ENCODE results near the gene EYS.

Gene EYS

GRCh38 chr6:64428186-64428585 is 1278.8 kb downstream of the EYS start:
- DNase-seq = no peak

GRCh38 chr6:64415926-64416325 is 1291.1 kb downstream of the EYS start:
- DNase-seq = no peak

- no peak for DNase-seq
Observed at GRCh38 chr6:64411226-64411625, 1295.8 kb downstream of the EYS start.

GRCh38 chr6:64409948-64410347 is 1297.1 kb downstream of the EYS start:
- DNase-seq = no peak

- DNase-seq = no peak
Observed at GRCh38 chr6:64404396-64404795, 1302.6 kb downstream of the EYS start.

- no peak for DNase-seq
Observed at GRCh38 chr6:64383277-64383676, 1323.7 kb downstream of the EYS start.

GRCh38 chr6:64376394-64376793 is 1330.6 kb downstream of the EYS start:
- DNase-seq = no peak

GRCh38 chr6:64357430-64357829 is 1349.6 kb downstream of the EYS start:
- DNase-seq = no peak

- DNase-seq = no peak
Observed at GRCh38 chr6:64347411-64347810, 1359.6 kb downstream of the EYS start.

GRCh38 chr6:64335195-64335594 is 1371.8 kb downstream of the EYS start:
- DNase-seq = no peak

GRCh38 chr6:64334636-64335035 is 1372.4 kb downstream of the EYS start:
- no peak for DNase-seq

GRCh38 chr6:64330694-64331307 is 1376.2 kb downstream of the EYS start:
- DNase-seq = peak; percentile 28 to 79

- no peak for DNase-seq
Observed at GRCh38 chr6:64326939-64327338, 1380.1 kb downstream of the EYS start.

- no peak for DNase-seq
Observed at GRCh38 chr6:64325093-64325492, 1381.9 kb downstream of the EYS start.

- no peak for DNase-seq
Observed at GRCh38 chr6:64310214-64310613, 1396.8 kb downstream of the EYS start.

GRCh38 chr6:64301307-64302236 is 1405.5 kb downstream of the EYS start:
- no peak for DNase-seq

GRCh38 chr6:64299176-64299575 is 1407.8 kb downstream of the EYS start:
- no peak for DNase-seq

- no peak for DNase-seq
Observed at GRCh38 chr6:64294034-64294433, 1413.0 kb downstream of the EYS start.

GRCh38 chr6:64293298-64293697 is 1413.7 kb downstream of the EYS start:
- no peak for DNase-seq

GRCh38 chr6:64290867-64291266 is 1416.2 kb downstream of the EYS start:
- DNase-seq = no peak

GRCh38 chr6:64289931-64290330 is 1417.1 kb downstream of the EYS start:
- no peak for DNase-seq

GRCh38 chr6:64288351-64288750 is 1418.7 kb downstream of the EYS start:
- no peak for DNase-seq

- DNase-seq = peak in 1 of 2 experiments; percentile 16
Observed at GRCh38 chr6:64281167-64281566, 1425.9 kb downstream of the EYS start.

- peak; percentile 31 to 67 for DNase-seq
Observed at GRCh38 chr6:64280569-64280968, 1426.5 kb downstream of the EYS start.

All from NCI-H524 (cell line).